ENCODE measurements around the gene MITD1. TPM values are rescaled to one million over a fixed set of nuclear protein-coding genes. Genes with fewer than 3 reads are reported as not detected.

MITD1 gene
- total and polyA plus RNA-seq, 2 of the 13 experiments (the other 11 are each of a cell fraction or from before 2014, with no cell fraction given): 17.8 to 43.7 TPM

GRCh38 chr2:99140860-99141109 is 40.1 kb downstream of the MITD1 start (continued):
- no peak for TF ChIP-seq ZNF710 (CRISPR knock-in tag; IDR thresholded peaks at IDR 0.05; ENCODE audit: borderline replicate concordance)
- no peak; the same call in 1 of the 2 replicates for TF ChIP-seq ZNF543 (CRISPR knock-in tag; IDR thresholded peaks at IDR 0.05)
- TF ChIP-seq ZNF597 (CRISPR knock-in tag; IDR thresholded peaks at IDR 0.05): no peak
- TF ChIP-seq ZNF460 (CRISPR knock-in tag; IDR thresholded peaks at IDR 0.05; ENCODE audit: borderline replicate concordance): no peak
- no peak for TF ChIP-seq PREB (CRISPR knock-in tag; IDR thresholded peaks at IDR 0.05)
- no peak for TF ChIP-seq SOX13 (IDR thresholded peaks at IDR 0.05)
- no peak for TF ChIP-seq SOX13 (CRISPR knock-in tag; conservative IDR thresholded peaks at IDR 0.05 in 1 of 2, IDR thresholded peaks at IDR 0.05 in 1 of 2)
- TF ChIP-seq PTBP1 (IDR thresholded peaks at IDR 0.05; ENCODE audit: low read depth, low read length, poor library complexity, severe bottlenecking): peak; percentile 72
- no peak for TF ChIP-seq MAFF (IDR thresholded peaks at IDR 0.05; ENCODE audit: low read depth, low read length)
- TF ChIP-seq RARG (CRISPR knock-in tag; IDR thresholded peaks at IDR 0.05; ENCODE audit: low read depth): 0 out of 2 replicates have a peak, but pooled peaks have one; percentile 8
- no peak for TF ChIP-seq DDIT3 (CRISPR knock-in tag; IDR thresholded peaks at IDR 0.05)
- TF ChIP-seq JUNB (CRISPR knock-in tag; IDR thresholded peaks at IDR 0.05; ENCODE audit: borderline replicate concordance): no peak
- peak; percentile 65; the same call in 1 of the 2 replicates for TF ChIP-seq ZNF816 (CRISPR knock-in tag; IDR thresholded peaks at IDR 0.05; ENCODE audit: borderline replicate concordance)
- peak; percentile 69 for TF ChIP-seq TBX2 (CRISPR knock-in tag; IDR thresholded peaks at IDR 0.05; ENCODE audit: borderline replicate concordance)
- TF ChIP-seq ZNF772 (CRISPR knock-in tag; IDR thresholded peaks at IDR 0.05): peak; percentile 71
- no peak for TF ChIP-seq HOMEZ (CRISPR knock-in tag; IDR thresholded peaks at IDR 0.05; ENCODE audit: low read depth)
- no peak for TF ChIP-seq MNT (IDR thresholded peaks at IDR 0.05)
- no peak for TF ChIP-seq ATM (IDR thresholded peaks at IDR 0.05; ENCODE audit: borderline replicate concordance)
- TF ChIP-seq ATF2 (CRISPR knock-in tag; IDR thresholded peaks at IDR 0.05): no peak
- no peak for TF ChIP-seq ELF1 (CRISPR knock-in tag; IDR thresholded peaks at IDR 0.05)
- no peak for TF ChIP-seq ZNF44 (CRISPR knock-in tag; IDR thresholded peaks at IDR 0.05)

Data from HepG2 (cell line).